ENCODE results near the gene EFNA5.

EFNA5 gene

DNA sequence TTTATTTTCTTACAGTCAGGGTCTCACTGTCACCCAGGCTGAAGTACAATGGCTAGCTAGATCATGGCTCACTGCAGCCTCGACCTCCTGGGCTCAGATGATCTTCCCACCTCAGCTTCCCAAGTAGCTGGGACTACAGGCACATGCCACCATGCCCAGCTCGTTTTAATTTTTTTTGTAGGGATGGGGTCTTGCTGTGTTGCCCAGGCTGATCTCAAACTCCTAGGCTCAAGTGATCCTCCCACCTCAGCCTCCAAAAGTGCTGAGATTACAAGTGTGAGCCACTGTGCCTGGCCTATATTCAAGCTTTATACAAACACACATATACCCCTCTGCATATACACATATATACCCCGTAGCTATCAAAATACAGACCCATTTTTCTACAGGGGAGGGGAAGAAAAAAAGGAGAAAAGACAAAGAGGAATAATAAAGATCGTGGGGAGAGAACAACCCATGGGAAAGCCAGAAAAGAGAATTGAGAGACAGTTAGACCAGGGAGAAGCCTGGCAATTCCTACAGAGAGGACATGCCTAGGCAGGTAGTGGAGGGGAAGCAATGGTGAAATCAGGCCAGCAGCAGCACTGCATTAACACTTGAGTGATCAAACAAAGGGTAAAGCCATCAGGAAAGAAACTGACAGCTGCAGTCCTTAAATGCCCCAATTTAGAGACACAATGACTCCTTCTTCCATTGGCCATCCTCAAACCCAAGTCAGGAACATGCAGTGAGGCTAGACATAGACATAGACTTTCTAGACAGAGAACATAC lies 102.7 kb downstream of the EFNA5 start:
- DNase-seq, result no peak

DNA sequence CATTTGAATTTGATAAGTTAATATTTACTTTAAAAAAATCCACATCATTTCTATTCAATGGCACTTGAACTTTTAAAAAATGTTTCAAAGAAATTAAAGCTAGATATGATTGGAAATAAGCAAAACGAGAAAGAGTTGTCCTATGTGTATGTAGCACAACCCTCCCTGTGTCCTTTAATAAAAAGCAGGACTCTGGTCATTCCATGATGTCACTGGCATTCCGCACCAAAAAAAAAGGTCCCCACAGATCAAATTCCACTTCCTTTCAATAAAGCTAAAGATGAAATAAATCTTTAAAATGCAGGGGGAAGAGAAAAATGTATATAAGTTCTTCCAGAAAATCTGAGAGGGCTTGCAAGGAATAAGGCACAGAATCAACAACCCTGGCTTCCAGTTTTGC lies 103.8 kb downstream of the EFNA5 start:
- DNase-seq, result no peak

DNA sequence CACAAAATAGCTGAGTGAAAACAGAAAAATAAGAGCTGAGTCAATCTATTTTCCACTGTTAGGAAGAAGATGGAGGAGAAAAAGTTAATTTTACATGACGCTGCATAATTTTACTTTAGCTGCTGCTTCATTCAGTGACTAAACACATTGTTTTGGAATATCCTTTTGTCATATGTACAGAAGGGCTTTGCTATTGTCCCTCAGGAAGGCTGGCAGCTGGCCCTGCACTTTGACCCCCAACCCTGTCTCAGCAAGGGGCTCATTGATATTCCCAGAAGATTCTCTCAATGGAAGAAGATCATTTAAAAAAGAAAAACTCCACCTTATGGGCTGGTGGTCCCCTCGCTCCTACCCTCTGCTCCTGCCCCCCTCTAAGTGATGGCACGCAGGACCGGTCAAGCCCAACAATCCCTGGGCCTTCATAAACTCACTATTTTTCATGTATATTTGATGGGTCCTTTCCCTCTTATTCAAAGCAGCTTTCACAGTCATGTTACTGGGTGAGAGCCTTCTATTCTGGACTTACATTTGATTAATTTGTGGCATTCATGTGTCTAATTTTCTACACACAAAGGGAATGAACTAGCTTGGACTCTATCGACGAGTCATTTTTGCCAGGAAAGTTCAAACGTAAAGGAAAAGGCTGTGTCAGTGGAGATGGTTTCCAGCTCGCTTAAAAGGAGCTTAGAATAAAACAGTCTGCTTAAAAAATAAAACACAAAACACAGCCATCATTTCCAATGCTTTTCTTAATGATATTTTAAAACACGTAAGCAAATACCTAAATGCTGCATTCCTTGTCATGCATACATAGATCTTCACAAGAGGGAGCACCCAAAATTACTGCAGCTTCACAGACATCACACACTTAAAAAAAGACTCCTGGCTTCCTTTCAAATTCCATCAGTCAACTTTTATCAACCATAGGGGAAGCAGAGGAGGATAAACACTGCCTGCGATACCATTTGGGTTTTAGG lies 104.7 kb downstream of the EFNA5 start:
- no peak for DNase-seq

DNA sequence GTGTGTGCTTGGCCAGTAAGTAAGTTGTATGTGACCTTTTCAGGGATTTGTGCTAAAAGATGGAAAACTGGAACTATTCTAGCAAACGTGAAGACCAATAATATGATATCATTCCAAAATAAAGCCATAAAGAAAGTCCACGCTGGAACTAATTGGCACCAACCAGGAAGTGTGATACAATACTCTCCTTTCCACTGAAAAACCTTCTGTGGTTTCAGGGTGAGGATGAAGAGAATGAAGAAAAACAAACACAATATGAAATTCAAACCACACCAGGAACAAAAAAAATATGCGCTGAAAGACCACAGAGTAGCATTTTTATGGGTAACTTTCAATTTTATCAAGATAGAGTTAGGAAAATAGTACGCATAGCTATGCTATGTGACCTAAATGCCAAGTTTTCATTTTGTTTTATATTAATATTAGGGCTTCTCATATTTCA lies 105.8 kb downstream of the EFNA5 start:
- DNase-seq, result no peak

DNA sequence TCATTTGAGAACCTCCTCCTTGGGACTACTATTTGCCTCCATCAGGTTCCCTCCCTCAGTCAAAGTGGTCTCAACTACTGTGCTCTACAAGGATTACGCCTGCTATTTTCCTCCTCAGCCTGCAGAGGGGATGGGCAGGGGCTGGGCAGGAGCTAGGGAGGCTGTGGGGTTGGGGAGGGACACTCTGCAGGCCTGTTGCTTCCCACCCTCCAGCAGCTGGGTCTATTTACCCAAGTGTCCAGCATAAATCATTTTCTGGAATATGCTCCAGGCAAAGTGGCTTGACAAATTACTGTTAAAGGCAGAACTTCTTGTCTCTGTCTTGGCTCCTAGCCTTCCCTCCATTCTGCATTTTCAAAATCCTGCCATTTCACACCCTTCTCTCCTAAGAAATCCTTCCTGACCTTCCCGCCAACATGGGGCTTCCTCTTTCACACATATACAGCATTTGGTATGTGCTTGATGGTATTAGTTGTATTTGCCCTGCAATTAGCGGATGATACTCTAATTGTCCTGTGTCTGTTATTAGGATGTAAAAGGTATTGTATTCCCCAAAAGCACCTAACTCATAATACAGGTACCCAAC lies 106.7 kb downstream of the EFNA5 start:
- no peak for DNase-seq

DNA sequence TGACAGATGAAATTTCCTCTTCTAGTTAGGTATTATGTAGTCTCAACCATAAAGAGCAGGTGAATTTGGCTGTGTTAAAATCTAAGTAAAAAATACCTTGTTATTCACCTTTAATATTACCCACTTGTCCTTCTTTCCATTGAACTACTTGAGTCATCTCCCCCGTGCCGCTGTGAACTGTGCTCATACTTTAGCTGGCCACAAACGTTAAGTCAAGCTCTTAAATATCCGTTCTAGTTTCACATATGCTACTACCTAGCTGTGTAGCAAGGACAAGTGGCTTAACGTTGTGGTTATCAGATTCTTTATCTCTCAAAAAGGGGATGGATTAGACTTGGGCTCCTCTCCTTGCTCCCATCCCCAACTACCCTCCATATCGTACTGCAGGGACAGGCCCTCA lies 110.4 kb downstream of the EFNA5 start:
- DNase-seq, result no peak

DNA sequence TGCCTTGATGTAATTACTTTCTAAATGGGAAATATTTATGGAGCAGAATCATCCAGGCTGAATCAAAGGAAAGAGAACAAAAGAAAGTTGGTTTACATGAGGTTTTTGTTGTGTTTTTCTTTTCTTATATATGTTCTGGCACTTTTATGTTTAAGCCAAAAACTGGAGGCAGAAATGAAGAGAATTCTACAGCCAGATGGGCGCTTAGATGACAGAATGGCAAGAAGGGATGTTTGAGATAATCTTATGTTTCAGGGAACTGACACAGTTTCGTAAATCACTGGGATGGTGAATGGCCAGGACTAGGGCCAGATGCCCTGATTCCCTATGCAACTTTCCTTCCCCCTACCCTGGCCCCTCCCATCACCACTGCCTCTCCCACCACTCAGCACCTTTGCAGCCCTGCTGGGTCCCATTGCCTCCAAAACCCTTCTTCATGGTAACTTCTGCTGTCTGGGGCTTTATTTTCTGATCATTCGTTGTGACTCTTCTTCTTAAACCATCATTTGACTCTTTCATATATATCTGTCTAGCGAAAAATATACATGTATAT lies 111.8 kb downstream of the EFNA5 start:
- no peak for DNase-seq

DNA sequence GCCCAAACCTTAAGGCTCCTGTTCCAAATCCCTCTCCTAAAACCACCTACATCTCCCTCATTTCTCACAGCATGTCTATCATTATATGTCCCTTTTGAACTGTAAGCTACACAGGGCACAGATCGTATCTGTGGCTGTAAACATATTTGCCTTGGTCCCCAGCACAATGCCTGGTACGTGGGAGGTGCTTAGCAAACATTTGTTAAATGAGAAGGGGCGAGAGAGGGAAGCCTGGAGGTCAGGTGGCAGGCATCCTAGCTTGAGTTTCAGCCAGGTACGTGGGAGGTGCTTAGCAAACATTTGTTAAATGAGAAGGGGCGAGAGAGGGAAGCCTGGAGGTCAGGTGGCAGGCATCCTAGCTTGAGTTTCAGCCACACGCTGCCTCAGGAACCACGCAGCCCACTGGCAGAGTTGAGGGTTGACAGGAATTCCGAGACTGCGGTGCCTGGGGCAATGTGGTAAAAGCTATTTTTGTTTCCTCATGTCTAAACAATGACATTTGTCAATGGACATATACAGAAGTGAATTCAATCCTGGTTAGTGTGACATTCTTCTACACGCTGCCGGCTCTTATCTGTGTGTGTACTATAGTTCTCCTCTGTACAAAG lies 113.6 kb downstream of the EFNA5 start:
- DNase-seq, result no peak

DNA sequence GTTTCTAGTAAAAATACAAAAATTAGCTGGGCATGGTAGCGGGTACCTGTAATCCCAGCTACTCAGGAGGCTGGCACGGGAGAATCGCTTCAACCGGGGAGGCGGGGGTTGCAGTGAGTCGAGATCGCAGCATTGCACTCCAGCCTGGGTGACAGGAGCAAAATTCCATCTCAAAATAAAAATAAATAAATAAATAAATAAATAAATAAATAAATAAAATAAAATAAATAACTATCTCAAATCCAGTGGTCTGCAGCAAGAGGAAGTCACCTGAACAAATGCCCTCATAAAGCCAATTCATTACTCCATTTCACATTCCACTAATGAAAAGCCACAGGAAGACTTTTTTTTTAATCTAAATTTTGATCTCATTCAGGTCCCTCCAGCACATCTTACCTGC lies 114.2 kb downstream of the EFNA5 start:
- no peak for DNase-seq

DNA sequence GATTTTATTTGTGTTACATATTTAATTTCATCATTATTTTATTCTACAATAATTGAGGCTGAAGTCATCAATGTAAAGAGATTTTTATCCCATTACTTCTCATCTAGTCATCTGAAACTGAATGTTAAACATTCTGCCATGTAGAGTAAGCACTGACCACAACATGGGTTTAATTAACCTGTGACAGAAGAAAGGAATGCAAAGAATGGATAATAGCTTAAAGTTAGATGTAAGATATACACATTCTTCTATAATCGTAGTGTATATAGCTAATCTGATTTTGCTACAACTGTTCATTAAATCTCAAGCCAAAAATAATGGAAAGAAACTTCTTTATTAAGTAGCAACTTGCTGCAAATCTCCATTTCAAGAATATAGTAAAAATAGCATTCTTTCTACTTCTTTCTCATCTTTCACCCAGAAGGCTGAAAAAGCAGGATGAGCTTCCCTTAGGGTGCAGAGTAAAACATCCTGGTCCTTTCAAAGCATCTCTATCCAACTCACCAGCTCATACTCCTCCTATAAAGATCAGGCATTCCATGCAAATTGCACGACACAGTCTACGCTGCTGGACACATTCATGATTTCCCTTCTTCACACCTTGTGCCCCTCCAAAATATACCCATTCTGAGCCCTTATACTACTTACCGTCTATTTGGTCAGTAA lies 115.2 kb downstream of the EFNA5 start:
- no peak for DNase-seq

DNA sequence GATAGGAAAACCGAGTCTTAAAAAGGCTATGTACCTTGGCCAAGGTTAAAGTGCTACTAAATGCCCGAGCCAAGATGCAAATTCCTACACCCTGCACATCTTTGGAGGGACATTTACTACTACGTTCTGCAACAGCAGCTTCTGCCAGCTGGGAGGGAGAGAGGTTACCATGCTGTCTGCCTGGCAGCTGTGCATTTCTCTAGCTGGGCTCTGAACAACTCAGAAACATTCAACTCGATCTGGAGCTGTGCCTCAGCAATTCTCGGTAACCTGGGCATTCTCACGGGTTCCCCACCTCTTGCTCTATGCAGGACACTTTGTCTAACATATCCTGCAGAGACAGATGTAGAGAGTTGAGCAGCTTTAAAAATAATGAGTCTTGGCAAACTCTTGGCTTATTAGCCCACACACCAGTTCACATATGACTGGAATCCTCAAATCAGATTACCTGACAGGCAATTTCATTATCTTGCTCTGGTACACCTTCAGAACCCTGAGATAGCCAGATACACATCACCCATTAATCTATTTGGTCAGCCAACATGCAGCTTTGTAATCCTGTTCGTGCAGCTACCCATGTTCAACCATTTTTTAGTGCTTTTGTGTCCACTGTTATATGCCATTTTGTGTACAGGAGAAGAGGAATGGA lies 115.8 kb downstream of the EFNA5 start:
- no peak for DNase-seq

DNA sequence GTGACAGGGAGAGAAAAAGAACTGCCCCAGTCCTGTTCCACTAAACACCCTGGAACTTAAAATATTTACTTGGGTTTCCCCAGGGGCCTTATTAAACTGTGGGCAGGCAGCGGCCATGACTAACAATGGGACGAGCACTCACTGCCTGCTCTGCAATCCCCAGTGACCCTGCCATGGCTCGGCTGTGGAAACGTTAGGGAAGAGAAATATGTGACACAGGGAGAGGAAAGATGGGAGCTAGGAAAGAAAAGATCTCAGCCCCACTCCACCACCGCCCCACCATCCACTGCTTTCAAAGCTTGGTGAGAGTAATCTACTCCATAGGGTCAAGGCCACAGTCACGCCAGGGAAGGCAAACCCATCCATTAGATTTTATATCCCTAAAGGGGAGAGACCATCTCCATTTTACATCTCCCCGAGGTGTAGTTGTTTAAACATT lies 117.6 kb downstream of the EFNA5 start:
- no peak for DNase-seq

DNA sequence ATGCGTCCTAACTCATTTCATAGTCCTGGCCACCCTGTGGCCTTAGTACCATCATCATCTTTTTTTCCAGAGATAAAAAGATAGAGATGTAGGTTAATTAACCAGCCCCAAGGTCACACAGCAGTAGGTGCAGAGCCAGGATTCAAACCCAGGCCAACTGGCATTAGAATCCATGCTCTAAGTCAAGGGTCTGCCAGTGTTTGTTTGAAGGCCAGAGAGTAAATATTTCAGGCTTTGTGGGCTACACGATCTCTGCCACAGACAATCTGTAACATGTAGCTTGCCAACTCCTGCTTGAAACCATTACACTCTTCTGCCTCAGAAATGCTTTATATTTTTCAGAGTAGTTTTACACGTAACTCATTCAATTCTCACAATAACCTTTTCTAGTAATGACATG lies 119.6 kb downstream of the EFNA5 start:
- no peak for DNase-seq

DNA sequence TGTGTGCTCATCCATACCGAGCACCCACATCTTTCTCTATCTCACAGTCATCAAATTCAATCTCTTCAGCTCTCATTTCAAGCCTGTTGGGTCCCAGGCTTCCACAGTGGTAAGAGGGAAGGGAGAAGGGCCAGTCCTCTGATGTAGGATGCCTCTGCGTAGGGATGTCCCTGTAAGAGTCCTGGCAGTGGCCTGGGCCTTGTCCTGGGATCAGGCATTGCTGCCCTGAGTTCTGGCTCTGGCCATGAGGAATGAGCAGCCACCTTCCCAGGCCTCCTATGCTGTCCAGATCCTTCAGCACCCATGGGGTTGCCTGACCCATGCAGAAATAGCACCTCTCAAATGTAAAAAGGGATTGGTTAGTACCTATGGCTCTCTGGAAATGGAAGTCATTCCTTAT lies 121.2 kb downstream of the EFNA5 start:
- no peak for DNase-seq

DNA sequence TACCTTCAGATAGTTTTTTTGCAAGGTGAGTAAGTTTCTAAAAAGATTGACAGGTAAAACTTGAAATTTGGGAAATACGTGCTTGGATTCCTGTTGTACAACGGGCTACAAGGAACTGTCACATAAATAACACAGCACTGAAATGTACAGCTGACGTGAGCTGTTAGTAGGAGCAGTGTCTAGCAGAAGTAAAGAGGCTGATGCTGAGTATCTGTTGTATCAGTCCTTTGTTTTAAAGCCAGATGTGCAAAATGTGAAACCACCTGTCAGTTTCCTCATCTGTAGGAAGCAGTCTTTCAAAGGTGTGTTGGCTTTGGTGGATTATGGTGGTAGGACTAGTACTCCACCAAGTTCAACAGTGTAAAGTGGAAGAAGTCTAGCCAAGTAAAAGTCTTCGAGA lies 122.3 kb downstream of the EFNA5 start:
- DNase-seq, result no peak

DNA sequence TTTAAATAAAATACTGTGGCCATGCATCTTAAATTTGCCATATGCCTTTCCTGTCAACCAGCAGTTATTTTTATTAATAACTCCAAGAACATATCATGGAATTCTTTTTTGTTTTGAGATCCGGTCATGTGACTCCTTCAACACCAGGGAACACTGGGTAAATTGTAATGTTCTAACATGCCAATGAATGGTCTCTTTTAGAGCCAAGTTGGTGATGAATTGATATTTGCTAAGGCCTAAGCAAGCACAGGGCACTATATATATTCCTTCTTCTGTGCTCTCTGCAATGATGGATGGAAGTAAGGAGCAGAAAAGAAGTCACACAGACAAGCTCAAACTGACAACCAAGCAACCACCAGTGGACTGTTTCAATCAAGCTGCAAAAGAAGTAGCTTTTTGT lies 124.0 kb downstream of the EFNA5 start:
- DNase-seq, result no peak

DNA sequence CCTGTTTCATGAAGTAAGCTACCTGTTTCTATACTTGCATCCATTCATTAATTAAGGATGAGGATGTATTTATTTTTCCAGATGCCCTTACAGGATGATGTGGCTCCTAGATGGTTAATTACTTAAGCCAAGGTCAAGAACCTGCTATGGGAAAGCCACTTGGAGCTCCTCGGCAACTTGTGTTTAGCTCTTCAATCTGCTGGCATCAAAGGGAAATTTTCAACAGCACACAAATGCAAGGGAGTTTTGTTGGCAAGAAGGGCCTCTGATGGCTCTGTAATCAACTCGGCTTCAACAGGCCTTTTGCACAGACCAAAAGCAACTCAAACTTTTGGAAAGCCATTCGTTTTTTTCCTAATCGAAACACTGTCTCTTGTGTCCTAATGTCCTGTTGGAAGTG lies 125.3 kb downstream of the EFNA5 start:
- DNase-seq, result no peak

DNA sequence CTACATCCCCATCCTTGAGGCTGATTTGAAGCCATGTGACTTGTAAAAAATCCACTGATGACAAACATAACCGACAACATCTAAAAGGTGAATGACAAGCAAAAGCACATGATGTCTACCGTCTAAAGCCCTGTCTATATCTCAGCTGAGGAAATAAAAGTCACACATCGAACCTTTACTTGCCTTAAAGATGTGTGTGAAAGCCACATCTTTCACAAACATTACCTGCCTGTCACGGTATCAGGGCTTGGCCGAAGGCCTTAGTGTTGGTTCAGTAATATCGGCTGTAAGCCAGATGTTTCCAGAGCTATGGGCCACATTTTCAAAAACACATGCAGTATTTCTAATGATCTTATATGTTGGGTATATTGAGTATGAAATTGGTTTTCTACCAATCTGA lies 125.8 kb downstream of the EFNA5 start:
- no peak for DNase-seq

DNA sequence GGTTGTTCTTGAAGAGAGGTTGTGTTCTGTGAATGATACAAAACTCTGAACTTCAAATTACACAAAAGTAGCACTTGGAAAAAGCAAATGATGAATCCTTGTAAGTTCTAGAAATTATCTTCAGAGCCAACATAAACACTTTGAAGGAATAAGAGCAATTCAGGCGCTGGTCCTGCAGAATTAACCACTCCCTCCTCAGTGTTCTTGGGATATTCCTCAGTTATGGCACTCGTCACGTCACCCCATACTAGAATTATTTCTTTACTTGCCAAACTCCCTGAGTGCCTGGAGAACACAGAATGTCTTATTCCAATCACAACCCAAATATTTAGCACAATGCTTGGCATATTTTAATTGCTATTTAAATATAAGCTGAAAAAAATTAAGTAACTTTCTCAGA lies 126.3 kb downstream of the EFNA5 start:
- no peak for DNase-seq

DNA sequence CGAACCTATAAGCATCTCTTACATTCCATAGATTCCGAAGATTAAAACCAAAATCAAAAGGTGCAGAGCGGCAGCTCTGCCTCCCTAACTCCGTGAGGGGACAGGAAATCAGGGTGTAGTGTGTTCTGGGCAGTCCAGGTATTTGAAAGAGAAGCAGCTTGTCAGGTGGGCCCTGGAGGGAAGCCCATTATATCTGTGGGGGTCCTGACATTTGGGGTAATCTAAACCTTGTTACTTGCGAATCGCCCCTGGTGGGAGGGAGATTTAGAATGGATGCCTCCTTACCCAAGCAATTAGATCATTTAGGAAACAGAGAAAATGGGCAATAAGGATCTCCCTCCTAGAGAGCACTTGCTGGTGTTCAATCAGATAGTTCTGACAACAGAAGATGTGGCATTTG lies 126.9 kb downstream of the EFNA5 start:
- no peak for DNase-seq

DNA sequence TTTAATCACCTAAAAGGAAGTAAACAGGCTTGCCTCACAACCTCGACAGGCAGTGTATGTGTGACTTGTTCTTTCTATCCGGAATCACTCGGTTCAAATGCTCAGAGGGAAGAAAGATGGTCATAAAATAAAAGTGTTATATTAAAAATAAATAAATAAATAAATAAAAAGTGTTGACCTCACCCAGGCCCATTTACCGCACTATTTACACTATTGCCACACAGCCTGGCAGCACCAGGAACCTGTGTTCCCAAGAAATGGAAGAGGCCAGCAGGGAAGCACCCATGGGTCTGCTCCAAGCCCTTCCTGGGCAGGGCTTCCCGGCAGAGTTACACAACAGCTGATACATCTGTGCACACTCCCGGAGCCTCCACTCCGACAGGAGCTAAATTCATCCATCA lies 127.9 kb downstream of the EFNA5 start:
- no peak for DNase-seq

DNA sequence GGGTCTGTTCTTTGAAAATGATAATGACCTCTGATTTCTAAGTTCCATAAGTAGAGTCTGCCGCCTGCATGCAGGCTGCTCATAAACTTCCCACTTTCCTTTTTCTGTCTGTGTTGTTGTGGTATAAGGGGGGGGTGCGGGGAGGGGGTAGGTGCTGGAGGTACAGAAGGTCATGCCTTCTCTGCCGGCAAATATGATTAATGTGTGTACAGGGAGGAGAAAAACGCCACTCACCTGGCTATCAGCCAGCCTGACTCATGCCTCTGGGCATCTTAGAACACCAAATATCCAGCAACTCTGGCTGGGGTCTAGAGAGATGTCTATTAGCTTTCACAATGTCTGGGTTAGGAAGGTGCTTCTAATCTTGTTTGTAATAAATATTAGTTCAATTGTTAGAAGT lies 128.3 kb downstream of the EFNA5 start:
- DNase-seq, result no peak

All from SIG-M5 (cell line).